ENCODE data around the gene SCG5. TPM values are rescaled to one million over a fixed set of nuclear protein-coding genes. Genes with fewer than 3 reads are reported as not detected.
A peak's percentile ranks its signal among the peaks of the same experiment; 100 is the strongest.

The SCG5 gene
- total RNA-seq, 1 donor from 2014 or later, result 0.96 TPM

- no peak for ATAC-seq
- Histone ChIP-seq H3K36me3 (no peaks in the 10 kb centered on the region), H3K27me3 (peaks cover 1% of the 10 kb centered on the region), H3K27ac (no peak overlapping the region), H3K9me3 (no peaks in the 10 kb centered on the region), H3K4me3 (no peak overlapping the region), H3K4me1 (no peaks in the 10 kb centered on the region)
- intact Hi-C loops (cut with DNase I), result no loop called here
- TF ChIP-seq CTCF (IDR thresholded peaks at IDR 0.05), result no peak
- DNase-seq, result no peak
Observed at GRCh38 chr15:32707436-32707835, 65.9 kb downstream of the SCG5 start.

GRCh38 chr15:32709295-32710033 is 68.0 kb downstream of the SCG5 start:
- intact Hi-C loops (cut with DNase I), result loop anchor here (10.0 kb wide), 1 partner anchor 55 kb away; no protein-coding TSS in a partner anchor
- Histone ChIP-seq H3K36me3 (no peaks in the 10 kb centered on the region), H3K27me3 (peaks cover 19% of the 10 kb centered on the region), H3K27ac (no peak overlapping the region), H3K9me3 (no peaks in the 10 kb centered on the region), H3K4me1 (no peaks in the 10 kb centered on the region), H3K4me3 (no peak overlapping the region)
- DNase-seq, result no peak
- no peak for ATAC-seq
- no peak for TF ChIP-seq CTCF (IDR thresholded peaks at IDR 0.05)

GRCh38 chr15:32715276-32715675 is 73.8 kb downstream of the SCG5 start:
- H3K27me3 ChIP-seq, result peaks cover 77% of the 10 kb centered on the region
- intact Hi-C loops (cut with DNase I), result loop anchor here (10.0 kb wide), 1 partner anchor 60 kb away; no protein-coding TSS in a partner anchor

GRCh38 chr15:32716216-32716914 is 74.9 kb downstream of the SCG5 start:
- Histone ChIP-seq H3K4me3 (no peak overlapping the region), H3K36me3 (no peaks in the 10 kb centered on the region), H3K27me3 (peaks cover 77% of the 10 kb centered on the region), H3K27ac (no peak overlapping the region), H3K4me1 (peaks cover 17% of the 10 kb centered on the region), H3K9me3 (no peaks in the 10 kb centered on the region)
- no peak for TF ChIP-seq CTCF (IDR thresholded peaks at IDR 0.05)
- DNase-seq (no peak), ATAC-seq (no peak)
- intact Hi-C loops (cut with DNase I), result loop anchor here (10.0 kb wide), 1 partner anchor 62 kb away; no protein-coding TSS in a partner anchor

More at GRCh38 chr15:32715276-32715675, 73.8 kb downstream of the SCG5 start:
- Histone ChIP-seq H3K4me1 (peaks cover 17% of the 10 kb centered on the region), H3K36me3 (no peaks in the 10 kb centered on the region), H3K27ac (no peak overlapping the region), H3K9me3 (no peaks in the 10 kb centered on the region), H3K4me3 (no peak overlapping the region)
- no peak for ATAC-seq
- no peak for TF ChIP-seq CTCF (IDR thresholded peaks at IDR 0.05)
- DNase-seq, result no peak

- Histone ChIP-seq H3K4me1 (peaks cover 17% of the 10 kb centered on the region), H3K27ac (no peak overlapping the region), H3K9me3 (no peaks in the 10 kb centered on the region), H3K36me3 (no peaks in the 10 kb centered on the region), H3K27me3 (peaks cover 77% of the 10 kb centered on the region), H3K4me3 (peak overlapping the region; percentile 19)
- intact Hi-C loops (cut with DNase I), result loop anchor here (10.0 kb wide), 1 partner anchor 62 kb away; no protein-coding TSS in a partner anchor
- ATAC-seq (no peak), DNase-seq (no peak)
- TF ChIP-seq CTCF (IDR thresholded peaks at IDR 0.05), result no peak
Observed at GRCh38 chr15:32716915-32717425, 75.5 kb downstream of the SCG5 start.

All from upper lobe of right lung (tissue), 1 donor.